Stimulated activated CD4-positive, alpha-beta T cell treated with anti-CD3 and anti-CD28 coated beads, Interleukin-1b, Interleukin-23, amount 100 ng/mL, for 4 hours (primary cell): ENCODE data around the gene TGFBRAP1.

Experiments used
- DNase-seq, 2 donors: peaks; one replicate each; pipeline ENCODE4 v3.0.0-alpha.2; 2020; ENCODE audit warnings: low read depth in 2 of 2

Gene TGFBRAP1

GRCh38 chr2:105317937-105318336, 11.6 kb downstream of the TGFBRAP1 start:
- no peak for DNase-seq

- no peak for DNase-seq
Measured at GRCh38 chr2:105315314-105315713, 14.2 kb downstream of the TGFBRAP1 start.

GRCh38 chr2:105313877-105314276, 15.7 kb downstream of the TGFBRAP1 start:
- DNase-seq = no peak

GRCh38 chr2:105309147-105309545, 20.4 kb downstream of the TGFBRAP1 start:
- DNase-seq = no peak

- DNase-seq = no peak
Measured at GRCh38 chr2:105308382-105309146, 21.0 kb downstream of the TGFBRAP1 start.

- DNase-seq = no peak
Measured at GRCh38 chr2:105307962-105308361, 21.6 kb downstream of the TGFBRAP1 start.

- no peak for DNase-seq
Measured at GRCh38 chr2:105307550-105307949, 22.0 kb downstream of the TGFBRAP1 start.

- DNase-seq = no peak
Measured at GRCh38 chr2:105307146-105307545, 22.4 kb downstream of the TGFBRAP1 start.

GRCh38 chr2:105301646-105302045, 27.9 kb downstream of the TGFBRAP1 start:
- no peak for DNase-seq

GRCh38 chr2:105299290-105299689, 30.2 kb downstream of the TGFBRAP1 start:
- DNase-seq = no peak

- DNase-seq = no peak
Measured at GRCh38 chr2:105298017-105298416, 31.5 kb downstream of the TGFBRAP1 start.

- DNase-seq = no peak
Measured at GRCh38 chr2:105297216-105297615, 32.3 kb downstream of the TGFBRAP1 start.

GRCh38 chr2:105296017-105296611, 33.4 kb downstream of the TGFBRAP1 start:
- DNase-seq = no peak

GRCh38 chr2:105294844-105295481, 34.6 kb downstream of the TGFBRAP1 start:
- peak in 1 of 2 donors; percentile 1 for DNase-seq

GRCh38 chr2:105294046-105294445, 35.5 kb downstream of the TGFBRAP1 start:
- DNase-seq = no peak

GRCh38 chr2:105291981-105292380, 37.6 kb downstream of the TGFBRAP1 start:
- no peak for DNase-seq

GRCh38 chr2:105290981-105291660, 38.4 kb downstream of the TGFBRAP1 start:
- DNase-seq = no peak

- no peak for DNase-seq
Measured at GRCh38 chr2:105288133-105288532, 41.4 kb downstream of the TGFBRAP1 start.

- DNase-seq = peak in 1 of 2 donors; percentile 14
Measured at GRCh38 chr2:105287692-105288091, 41.8 kb downstream of the TGFBRAP1 start.

GRCh38 chr2:105283532-105283931, 46.0 kb downstream of the TGFBRAP1 start:
- DNase-seq = no peak

GRCh38 chr2:105280281-105280680, 49.3 kb downstream of the TGFBRAP1 start:
- DNase-seq = no peak

GRCh38 chr2:105279126-105279525, 50.4 kb downstream of the TGFBRAP1 start:
- no peak for DNase-seq
